COR-L47 (cell line): ENCODE measurements around the gene HERC3.

ENCODE experiments used
- DNase-seq: peaks from one replicate; lab custom pipeline; 2025; lab: John Stamatoyannopoulos, UW

Gene HERC3

DNA sequence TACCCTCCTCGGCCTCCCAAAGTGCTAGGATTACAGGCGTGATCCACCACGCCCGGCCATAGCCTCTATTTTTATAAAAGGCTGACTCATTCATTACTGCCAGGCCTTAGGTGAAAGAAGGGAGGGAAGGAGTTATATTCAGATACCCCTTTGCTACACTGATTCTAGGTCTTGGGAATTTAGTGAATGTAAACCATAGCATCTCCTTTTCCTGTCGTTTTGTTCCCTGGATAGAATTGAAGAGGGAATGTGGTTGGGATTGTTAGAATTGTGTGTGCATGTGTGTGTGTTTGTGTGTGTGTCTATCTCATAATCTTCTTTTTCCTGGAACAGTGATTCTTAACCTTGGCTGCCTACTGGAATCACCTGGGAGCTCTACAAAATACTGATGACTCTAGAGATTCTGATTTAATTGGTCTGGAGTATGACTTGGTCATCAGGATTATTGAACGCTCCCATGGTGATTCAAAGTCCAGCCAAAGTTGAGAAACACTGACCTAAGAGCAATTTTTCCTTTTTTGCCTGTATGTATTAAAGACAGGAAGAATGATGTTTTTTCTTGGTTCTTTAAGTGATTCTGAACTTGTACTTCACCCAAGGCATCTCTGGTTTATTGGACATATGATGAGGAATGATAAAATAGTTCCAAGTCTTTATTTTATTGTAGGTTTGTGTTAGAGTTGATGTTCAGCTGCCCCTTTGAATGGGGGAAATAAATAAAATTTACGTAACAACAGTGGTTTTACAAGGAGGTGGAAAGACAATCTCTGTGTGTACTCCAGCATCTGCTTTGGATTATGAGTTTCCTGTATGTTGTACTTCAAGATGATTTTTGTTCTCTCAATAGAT, 68.4 kb downstream of the HERC3 start:
- DNase-seq, result no peak

DNA sequence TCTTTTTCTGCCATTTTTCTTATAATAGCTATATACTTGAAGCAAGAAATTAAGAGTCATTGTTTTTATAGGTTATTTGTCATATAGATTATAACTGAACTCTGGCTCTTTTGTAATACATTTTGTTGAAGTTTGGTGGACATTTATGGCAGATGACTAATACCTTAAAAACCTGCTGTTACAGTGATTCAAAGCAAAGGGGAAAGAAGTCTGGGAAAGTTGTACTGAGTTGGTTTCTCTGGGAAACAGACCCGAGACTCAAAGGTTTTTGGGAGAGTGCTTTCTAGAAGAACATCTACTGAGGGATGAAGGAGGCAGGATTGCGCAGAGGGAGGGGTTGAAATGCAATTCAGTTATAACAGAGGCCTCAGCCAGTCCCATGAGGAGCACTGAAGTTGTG, 69.5 kb downstream of the HERC3 start:
- no peak for DNase-seq

DNA sequence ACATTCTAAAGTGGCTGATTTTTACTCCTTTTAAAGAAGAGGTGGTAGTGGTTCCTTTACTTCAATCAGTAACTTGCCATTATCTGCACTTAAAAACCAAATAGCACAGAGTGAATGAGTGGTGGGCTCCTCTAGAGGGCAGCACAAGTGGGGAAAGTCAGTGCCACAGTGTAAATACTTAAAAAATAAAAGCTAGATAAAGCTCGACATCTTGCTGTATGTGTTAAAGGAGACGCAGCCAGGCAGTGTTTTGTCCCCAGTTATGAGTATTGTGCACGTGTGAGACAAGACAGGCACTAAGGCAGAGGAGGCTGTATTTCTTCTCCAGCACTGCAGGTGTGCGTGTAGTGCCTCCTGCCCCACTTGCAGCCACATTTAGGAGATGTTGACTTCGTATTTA, 80.7 kb downstream of the HERC3 start:
- peak; percentile 21 for DNase-seq

DNA sequence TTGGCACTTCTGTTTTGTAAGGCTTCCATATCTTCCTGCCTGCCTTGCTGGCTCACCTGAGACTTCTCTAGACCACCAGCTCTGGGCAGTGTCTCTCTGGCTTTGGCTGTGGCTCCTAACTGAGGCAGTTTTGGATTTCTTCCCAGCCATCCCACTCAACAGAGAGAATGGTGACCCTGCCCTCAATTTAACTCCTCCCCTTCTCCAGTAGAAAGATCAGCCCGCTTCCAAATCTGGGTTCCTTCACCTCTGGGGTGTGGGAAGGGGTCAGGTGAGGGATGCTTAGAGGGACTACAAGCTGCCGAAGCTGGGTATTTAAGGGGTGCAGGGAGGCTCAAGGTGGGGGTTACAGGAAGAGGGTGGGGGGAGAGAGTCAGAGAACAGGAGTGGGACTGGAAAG, 81.6 kb downstream of the HERC3 start:
- DNase-seq, result no peak

DNA sequence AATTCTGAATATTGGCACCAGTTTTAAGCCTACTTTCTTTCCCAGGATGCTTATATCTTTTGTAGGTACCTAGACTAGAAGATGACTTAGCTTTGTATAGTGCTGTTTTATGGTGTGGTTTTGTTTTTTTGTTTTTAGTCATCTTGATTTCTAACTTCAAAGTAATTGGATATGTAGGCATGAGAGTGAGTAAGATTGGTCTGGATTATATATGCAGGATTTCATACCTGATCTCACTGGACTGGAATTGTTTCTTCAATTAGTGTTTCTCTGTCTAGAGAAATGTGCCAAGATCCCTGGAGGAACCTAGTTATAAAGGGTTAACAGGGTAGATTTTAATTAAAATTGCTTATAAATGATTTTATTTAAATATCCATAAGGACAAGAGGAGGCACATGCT, 82.3 kb downstream of the HERC3 start:
- DNase-seq, result no peak

DNA sequence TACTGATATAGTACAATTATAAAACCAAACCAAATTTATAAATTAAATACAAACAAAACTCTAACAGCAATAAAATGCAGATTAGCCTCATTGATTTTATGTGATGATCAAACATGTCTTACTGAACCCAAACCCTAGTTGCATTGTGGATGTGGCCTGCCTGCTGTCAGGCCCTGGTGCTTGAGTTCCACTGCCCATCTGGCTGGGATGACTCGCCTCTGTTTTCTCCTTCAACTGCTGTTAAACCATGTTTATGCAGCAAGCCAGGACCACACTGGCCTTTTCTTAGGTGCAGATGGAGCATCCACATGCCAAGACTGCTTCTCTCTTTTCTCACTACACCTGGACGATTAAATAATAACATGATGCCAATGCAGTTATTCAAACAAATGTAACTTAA, 82.7 kb downstream of the HERC3 start:
- DNase-seq, result no peak

DNA sequence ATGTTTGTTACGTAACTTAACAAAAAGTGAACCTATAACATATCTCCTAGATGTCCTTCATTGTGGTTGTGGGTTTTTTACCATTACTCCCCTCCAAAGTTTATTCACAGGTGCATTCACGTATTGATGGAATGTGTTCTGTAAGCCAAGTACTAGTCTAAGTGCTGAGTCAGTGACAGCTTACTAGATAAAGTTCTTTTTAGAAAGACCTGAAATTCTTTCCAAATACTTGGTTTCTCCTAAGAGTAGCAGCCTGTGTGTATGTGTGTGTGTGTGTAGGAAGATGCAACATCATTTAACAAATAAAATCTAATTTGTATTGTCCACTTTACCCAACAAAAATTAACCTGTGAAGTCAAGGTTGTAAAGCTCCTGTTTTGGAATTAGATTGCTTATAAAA, 83.3 kb downstream of the HERC3 start:
- DNase-seq, result no peak

DNA sequence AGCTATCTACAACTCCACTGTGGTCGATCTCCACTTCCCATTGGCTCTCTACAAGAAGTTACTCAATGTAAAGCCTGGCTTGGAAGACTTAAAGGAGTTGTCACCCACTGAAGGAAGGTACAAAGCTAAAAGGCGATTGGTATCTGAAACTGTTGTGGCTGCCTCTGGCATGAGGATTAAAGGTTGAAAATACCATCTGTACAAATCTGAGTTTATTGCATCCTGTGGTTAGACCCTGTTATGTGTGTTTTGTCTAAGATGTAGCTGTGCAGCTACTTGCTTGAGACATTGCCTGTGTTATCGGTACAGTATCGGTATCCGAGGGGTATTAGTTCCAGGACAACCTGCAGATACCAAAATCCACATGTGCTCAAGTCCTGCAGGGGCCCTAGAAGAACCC, 88.9 kb downstream of the HERC3 start:
- DNase-seq, result no peak

DNA sequence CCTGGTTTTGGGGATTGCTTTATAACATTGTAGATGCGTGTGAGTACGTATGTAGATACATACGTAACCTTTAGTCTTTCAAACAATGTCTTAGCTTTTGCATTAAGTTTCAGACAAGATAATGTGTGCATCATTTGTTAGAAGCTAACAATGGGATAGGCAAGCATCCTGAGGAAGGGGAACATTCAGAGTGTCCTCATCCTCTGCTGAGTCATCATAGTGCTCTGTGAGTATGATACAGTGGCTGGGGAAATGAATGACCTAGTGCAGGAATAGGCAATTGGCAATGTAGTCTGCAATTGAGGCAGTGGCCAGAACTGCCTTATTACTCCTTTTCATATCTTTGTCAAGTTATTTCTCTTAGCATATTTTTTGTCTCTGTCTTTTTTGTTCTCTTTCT, 98.1 kb downstream of the HERC3 start:
- no peak for DNase-seq

DNA sequence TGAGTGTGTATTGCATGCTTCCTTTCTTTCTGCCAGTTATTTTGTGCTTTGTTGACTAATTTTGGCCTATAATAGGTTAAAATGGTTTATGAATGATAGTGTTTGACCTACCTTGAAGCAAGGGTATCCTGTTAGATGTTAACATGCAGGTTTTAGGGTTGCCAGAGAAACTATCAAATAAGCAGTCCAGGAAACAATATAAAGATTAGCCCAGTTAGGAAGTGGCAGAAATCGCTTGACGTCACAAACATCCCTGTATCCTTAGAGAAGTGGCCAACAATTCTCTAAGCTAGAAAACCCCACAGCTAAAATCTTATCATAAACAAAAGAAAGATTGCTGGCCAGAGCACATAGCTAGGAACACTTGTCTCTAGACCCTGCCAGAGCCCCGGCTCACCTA, 101.5 kb downstream of the HERC3 start:
- no peak for DNase-seq

DNA sequence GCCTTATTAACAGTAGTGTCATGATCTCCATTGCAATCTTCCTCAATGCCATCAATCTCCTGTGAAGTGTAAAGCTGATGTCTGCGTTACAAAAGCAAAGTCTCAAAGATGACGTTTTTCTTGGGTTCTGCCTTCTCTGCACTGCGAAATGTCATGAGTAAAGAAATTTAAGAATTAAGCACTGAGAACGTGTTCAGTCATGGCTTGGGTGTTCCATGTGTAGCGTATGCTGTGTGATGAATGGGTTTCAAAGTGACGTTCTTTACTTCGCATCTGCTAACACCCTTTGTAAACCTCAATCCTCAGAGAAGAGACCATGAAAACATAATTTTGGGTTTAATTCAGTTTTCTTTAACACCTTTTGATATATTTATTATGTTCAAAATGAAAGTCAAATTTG, 104.3 kb downstream of the HERC3 start:
- no peak for DNase-seq

DNA sequence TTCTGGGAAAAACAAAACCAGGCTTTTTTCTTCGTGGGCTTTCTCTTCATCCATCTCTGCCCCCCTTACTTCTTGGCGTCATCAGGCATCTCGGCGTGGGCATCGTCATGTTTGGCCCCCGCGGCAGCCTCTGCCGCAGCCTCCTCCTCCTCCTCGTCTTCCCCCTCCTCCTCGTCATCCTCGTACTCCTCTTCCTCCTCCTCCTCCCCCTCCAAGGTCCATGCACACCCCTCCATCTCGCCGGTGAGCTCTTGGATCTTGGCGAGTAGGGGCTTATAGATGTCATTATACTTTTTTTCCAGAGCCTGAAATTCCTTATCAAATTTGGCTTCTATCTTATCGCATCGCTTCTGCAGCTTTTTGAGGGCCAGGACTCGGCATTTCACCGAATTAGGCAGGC, 104.9 kb downstream of the HERC3 start:
- DNase-seq, result no peak

DNA sequence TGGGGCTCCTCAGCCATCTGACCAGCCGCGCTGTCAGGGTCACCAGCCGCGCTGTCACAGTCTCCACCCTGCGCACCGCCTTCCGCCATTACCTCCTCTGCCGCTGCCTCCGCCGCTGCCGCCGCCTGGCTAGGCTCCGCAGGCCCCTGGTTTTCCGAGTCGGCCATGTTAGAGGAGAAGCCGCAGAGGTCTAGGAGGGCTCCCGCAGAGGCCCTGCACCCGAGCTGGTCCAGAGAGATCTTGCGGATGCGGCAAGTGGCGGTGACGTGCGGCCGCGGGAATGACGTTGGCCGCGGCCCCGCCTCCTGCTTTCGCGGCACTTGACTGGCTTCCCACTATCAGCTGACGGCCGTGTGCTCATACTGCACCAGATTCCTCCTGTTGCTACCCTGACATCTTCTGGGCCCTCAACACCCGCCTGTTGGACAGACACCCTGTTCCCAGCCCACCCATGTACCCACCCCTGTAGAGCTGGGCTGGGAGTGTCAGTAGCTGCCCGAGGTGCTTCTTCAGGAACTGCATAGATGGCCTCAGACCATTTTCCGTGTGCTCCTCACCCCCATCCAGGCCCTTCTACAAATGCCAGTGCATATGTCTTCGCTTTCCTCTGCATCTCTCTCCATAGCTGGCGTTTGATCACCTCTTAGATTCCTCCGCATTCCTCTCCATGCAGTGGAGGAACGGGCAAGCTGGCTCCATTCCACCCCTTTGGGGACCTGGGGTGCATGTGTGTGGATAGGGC, 105.5 kb downstream of the HERC3 start, which contains the start of gene NAP1L5:
TSS of gene NAP1L5 (minus strand) at position 242 of the 742 bp plus-strand sequence. CDS start at position 167, 75 bp downstream.
- DNase-seq, result peak; percentile 41

DNA sequence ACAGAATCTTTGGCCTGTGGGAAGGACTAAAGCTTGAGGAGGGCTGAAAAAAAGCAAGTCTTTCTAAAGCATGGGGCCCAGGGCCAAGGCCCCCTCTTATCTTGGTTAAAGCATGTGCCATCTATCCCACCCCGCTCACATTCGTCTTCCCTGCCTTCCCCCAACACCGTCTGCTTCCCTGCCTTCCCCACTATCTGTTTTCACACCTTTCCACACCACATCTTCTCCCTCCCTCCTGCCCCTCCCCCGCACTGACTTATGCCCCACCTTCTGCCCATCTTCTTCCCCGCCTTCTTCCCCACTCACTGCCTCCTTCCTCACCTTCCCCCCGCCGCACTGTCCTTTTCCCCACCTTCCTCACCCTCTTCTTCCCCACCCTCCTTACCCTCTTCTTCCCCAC, 106.2 kb downstream of the HERC3 start:
- no peak for DNase-seq

DNA sequence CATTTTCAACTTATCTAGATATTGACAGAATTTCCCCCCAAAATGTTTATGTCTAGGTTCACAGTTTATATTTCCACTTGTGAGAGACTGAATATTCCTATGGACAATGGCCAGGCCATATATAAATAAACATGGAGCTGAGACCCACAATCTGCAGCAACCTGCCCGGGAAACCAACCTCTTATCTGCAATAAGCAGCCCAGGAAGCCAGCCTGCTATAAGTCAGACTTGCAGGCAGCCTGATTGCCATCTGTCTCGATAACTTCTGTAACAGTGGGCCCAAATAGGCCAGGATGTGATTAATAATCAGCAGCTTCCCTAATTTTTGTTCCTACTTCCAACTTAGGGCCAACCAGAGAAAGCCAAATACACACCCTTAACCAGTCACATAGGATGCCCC, 110.5 kb downstream of the HERC3 start:
- no peak for DNase-seq

DNA sequence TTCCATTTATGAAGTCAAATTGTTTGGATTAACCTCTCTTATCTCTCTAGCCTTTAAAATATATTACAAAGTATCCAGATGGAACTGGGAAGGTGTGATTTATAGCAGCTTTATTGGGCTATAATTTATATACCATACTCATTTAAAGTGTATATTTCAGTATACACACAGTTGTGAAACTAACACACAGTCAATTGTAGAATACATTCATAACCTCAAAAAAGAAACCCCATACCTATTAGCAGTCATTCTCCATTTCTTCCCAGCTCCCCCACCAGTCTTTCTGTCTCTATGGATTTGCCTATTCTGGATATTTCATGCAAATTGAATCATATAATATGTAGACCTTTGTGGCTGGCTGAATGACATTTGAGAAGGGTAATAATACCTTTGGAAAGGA, 112.9 kb downstream of the HERC3 start:
- no peak for DNase-seq

DNA sequence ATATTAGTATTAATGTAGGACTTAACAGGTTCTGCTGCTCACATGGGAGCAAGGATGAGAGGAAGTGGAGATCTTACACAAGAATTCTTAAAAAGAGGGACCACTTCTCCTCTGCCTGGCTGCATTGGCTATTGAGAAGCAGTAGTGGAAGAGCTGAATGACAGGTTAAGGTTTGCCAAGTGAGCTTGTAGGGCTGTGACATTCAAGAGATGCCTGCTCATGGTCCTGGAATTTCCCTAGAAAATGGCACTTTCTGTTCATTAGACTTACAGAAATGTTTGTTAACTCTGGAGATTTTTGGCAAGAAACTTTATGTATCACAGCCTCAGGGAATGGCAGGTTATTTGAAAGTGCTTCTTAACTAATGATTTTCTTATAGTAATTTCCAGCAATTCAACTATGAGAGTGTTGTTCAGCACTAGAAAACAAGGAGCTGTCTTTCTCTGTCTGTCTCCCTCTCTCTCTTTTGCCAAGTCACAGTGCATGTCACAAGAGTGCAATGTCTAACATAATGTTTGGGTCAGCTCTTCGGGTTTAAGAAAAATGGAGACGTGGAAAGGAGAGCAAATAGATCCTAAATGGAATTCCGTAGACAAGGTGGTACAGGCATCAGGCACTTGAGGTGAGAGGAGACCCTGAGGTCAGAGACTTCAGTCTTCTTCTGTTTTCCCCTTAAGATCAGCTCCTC, 113.7 kb downstream of the HERC3 start:
- DNase-seq, result no peak

DNA sequence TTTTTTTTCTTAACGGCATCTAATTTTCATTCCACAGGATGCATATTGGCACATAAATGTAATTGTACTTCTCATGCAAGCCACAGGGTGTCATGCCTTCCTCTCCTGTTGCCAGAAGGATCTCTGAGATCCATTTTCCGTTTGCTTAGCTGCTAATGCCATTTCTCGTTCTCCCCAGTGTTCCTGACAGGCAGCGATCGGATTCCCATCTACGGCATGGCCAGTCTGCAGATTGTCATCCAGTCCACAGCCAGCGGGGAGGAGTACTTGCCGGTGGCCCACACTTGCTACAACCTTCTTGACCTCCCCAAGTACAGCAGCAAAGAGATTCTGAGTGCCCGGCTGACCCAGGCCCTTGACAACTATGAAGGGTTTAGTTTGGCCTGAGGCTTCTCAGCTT, 114.3 kb downstream of the HERC3 start:
- peak; percentile 39 for DNase-seq

DNA sequence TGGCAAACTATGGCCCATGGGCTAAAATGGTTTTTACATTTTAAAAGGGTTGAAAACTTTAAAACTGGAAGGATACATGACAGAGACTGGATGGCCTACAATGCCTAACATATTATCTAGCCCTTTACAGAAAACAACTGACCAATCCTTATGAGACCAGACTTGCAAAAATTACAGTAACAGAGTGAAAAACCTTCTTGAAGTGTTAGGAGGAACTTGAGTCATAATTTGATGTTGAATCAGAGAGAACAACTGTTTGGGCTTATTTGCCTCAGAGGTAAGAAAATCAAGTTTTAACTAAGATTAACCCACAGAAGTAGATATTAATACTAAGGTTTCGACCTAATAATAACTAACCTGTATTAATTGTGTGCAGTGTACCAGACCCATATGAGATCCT, 117.7 kb downstream of the HERC3 start:
- DNase-seq, result no peak

DNA sequence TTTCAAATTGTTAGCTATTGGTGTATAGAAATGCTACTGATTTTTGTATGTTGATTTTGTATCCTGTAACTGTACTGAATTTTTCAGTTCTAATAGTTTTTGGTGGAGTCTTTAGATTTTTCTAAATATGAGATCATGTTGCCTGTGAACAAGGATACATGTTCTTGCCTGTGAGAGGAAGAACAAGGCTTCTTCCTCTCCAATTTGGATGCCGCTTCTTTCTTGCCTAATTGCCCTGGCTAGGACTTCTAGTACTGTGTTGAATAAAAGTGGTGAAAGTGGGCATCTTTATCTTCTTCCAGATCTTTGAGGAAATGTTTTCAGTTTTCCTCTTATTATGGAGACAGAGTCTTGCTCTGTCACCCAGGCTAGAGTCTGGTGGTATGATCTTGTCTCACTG, 121.5 kb downstream of the HERC3 start:
- DNase-seq, result no peak

DNA sequence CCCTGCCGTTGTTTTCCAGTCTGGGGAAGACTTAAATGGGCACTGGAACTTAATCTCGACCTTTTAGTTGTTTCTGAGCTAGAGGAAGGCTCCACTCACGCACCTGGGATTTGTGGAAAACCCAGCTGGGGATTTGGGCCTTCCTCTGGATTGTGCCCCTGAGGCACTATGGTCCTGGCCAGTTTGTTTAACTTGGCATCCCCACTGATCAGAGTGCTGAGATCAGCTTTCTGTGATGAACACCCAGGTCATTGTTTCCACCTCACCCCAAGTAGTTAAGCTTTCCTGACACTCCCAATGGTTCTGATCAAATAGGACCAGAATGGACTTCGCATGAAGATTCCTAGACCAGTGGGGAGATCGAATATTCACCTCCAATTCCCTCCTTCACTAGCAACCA, 125.8 kb downstream of the HERC3 start:
- DNase-seq, result no peak

DNA sequence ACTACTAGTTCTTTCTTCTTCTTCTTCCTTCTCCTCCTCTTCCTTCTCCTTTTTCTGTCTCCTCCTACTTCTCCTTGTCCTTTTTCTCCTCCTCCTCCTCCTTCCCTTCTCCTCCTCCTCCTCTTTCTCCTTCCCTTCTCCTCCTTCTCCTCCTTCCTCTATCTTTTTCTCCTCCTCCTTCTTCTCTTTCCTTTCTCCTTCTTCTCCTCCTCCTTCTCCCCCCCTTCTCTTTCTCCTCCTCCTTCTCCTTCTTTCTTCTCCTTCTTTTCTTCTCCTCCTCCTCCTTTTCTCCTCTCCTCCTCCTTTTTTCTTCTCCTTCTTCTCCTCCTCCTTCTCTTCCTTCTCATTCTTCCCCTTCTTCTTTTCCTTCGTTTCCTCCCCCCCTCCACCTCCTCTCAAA, 127.1 kb downstream of the HERC3 start:
- DNase-seq, result no peak
